Smooth muscle cell (in vitro differentiated cells): ENCODE data around the gene CFAP410. TPM values are rescaled to one million over a fixed set of nuclear protein-coding genes. Genes with fewer than 3 reads are reported as not detected.

ENCODE experiments used
- DNase-seq: peaks from one replicate; lab custom pipeline; 2025; ENCODE audit not compliant: unreplicated experiment; lab: John Stamatoyannopoulos, UW
- H2AFZ ChIP-seq: fragments of 200-600 bp; sonication (generic); 2 replicates; pipeline ENCODE4 v1.6.0; 2016; ENCODE audit warnings: antibody characterized with exemption, low read depth, mild to moderate bottlenecking
- H3F3A ChIP-seq: fragments of 200-600 bp; sonication (generic); 2 replicates; pipeline ENCODE4 v1.6.0; 2017; ENCODE audit warnings: antibody characterized with exemption, low read depth
- H3K27ac ChIP-seq: fragments of 200-600 bp; sonication (generic); 2 replicates; pipeline ENCODE4 v1.5.1; 2016; ENCODE audit warnings: low read depth, mild to moderate bottlenecking
- H3K27me3 ChIP-seq: fragments of 200-600 bp; sonication (generic); 2 replicates; pipeline ENCODE4 v1.6.1; 2016; ENCODE audit warnings: low read depth, mild to moderate bottlenecking
- H3K36me3 ChIP-seq: fragments of 200-600 bp; sonication (generic); 2 replicates; pipeline ENCODE4 v1.5.1; 2016; ENCODE audit warnings: low read depth
- H3K4me1 ChIP-seq: fragments of 200-600 bp; sonication (generic); 2 replicates; pipeline ENCODE4 v1.5.1; 2016; ENCODE audit warnings: low read depth
- H3K4me2 ChIP-seq: fragments of 200-600 bp; sonication (generic); 2 replicates; pipeline ENCODE4 v1.6.0; 2016; ENCODE audit warnings: mild to moderate bottlenecking
- H3K4me3 ChIP-seq: fragments of 200-600 bp; sonication (generic); 2 replicates; pipeline ENCODE4 v1.5.1; 2016; ENCODE audit warnings: mild to moderate bottlenecking
- H3K79me2 ChIP-seq: fragments of 200-600 bp; sonication (generic); 2 replicates; pipeline ENCODE4 v1.6.0; 2016; ENCODE audit warnings: low read depth, mild to moderate bottlenecking
- H3K9ac ChIP-seq: fragments of 200-600 bp; sonication (generic); 2 replicates; pipeline ENCODE4 v1.6.0; 2016; ENCODE audit warnings: low read depth
- H3K9me3 ChIP-seq: fragments of 200-600 bp; sonication (generic); replicated peaks from 2 replicates; pipeline ENCODE4 v1.5.1; 2016; ENCODE audit warnings: low read depth
- H4K20me1 ChIP-seq: fragments of 200-600 bp; sonication (generic); 2 replicates; pipeline ENCODE4 v1.6.0; 2016; ENCODE audit warnings: low read depth
- CTCF ChIP-seq: fragments of 200-600 bp; sonication (generic); IDR thresholded peaks from 2 replicates; pipeline ENCODE4 v1.5.1; 2017; ENCODE audit warnings: borderline replicate concordance, mild to moderate bottlenecking, antibody characterized with exemption; ENCODE audit not compliant: insufficient read depth, poor library complexity, severe bottlenecking
- WGBS: methylation state at CpG from one replicate; pipeline ENCODE4 v1.1.7; 2016; ENCODE audit warnings: low lambda C conversion rate; 5-methylcytosine and 5-hydroxymethylcytosine counted together
- polyA plus RNA-seq: library from polyadenylated mRNA; unstranded; fragments of >200 nt; fragmentation: Nextera tagmentation; extraction: Ambion mirVana; gene quantifications from 2 replicates; pipeline ENCODE4 v1.2.1, GENCODE V29; 2016
- total RNA-seq: library from RNA; depleted of rRNA; stranded (reverse); fragments of >200 nt; gene quantifications from 2 replicates; pipeline ENCODE4 v1.2.3, GENCODE V29; 2014

Gene CFAP410
- total and polyA plus RNA-seq, 2 experiments from 2014 or later: 6.5 to 21.7 TPM

DNA sequence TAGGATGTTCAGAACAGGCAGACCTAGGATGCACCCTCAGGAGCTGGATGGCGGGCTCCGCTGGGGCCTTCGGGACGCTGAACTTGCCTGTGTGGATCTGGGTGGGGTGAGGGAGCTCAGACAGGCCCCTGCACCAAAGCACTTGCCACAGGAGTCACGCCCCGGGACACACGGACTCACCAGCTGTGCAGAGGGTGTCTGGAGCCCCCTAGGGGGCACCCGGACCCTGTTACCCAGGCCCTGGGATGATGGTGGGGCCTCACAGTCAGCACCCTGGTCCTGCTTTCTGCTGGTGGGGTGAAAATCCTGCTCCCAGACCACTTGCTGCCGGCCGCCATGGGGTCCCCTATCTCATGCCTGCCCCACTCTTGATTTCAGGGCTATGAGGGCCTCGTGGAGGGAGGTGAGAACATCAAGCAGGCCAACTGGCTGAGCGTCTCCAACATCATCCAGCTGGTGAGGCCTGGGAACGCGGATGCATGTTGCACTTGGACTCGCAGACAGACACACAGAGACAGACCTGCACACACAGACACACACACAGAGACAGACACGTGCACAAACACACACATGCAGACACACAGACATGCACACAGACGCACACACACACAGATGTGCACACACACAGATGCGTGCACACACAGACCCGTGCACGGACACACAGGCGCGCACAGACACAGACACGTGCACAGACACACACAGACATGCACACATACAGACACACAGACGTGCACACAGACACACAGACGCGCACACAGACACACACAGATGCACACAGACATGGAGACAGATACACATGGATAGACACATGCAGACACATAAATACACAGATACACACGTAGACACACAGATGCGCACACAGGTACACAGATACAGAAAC, 28.3 kb downstream of the CFAP410 start:
- TF ChIP-seq CTCF: no peak
- WGBS: 94% methylated on average over 26 of the region's 28 CpGs
- H3K79me2 ChIP-seq: peaks cover 9% of the 10 kb centered on the region
- no peak overlapping the region for H3K4me3 ChIP-seq
- H3K9me3 ChIP-seq: no peaks in the 10 kb centered on the region
- no peak for DNase-seq
- no peak overlapping the region for H3K4me2 ChIP-seq
- H3K27me3 ChIP-seq: no peaks in the 10 kb centered on the region
- no peak overlapping the region for H2AFZ ChIP-seq
- H4K20me1 ChIP-seq: peaks cover 58% of the 10 kb centered on the region
- no peaks in the 10 kb centered on the region for H3K4me1 ChIP-seq
- no peaks in the 10 kb centered on the region for H3F3A ChIP-seq
- H3K9ac ChIP-seq: no peak overlapping the region
- no peaks in the 10 kb centered on the region for H3K36me3 ChIP-seq
- H3K27ac ChIP-seq: no peak overlapping the region

DNA sequence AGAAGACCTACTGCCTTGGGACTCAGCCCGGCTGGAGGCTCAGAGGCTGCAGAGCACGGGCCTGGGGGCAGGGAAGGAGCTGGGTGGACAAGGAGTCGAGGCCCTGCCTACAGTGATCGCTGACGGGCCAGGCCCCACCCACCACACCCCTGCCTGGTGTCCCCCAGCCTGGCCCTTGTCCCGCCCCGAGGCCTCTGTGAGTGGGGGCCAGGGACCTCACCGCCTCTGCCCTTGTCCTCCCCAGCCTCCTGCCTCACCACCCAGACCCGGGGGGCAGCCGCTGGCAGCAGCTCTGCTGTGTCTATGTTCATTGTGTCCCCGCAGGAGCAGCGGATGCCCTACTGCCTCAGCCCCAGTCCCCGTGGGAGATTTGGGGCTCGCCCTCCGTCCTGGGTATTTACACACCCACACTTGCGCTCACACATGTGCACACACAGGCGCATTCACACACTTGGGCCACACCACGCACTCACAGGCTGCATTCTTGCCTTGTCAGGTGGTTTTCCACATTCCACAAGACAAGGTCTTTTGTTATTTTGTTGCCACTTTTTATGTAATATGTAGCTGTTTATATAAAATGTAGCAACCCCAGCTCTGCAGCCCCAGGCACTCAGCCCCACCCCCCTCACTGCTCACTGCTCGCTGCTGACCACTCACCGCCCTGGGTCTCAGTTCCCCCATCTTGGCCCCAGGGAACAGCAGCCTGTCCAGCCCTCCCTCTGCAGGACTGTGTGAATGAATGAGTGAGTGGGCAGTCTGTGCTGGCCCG, 32.1 kb downstream of the CFAP410 start:
- no peak for TF ChIP-seq CTCF
- H4K20me1 ChIP-seq: peaks cover 96% of the 10 kb centered on the region
- no peaks in the 10 kb centered on the region for H3F3A ChIP-seq
- no peak overlapping the region for H3K27ac ChIP-seq
- no peaks in the 10 kb centered on the region for H3K9me3 ChIP-seq
- H3K27me3 ChIP-seq: no peaks in the 10 kb centered on the region
- 89% methylated on average over 18 of the region's 21 CpGs for WGBS
- H3K4me3 ChIP-seq: no peak overlapping the region
- no peaks in the 10 kb centered on the region for H3K36me3 ChIP-seq
- H3K4me1 ChIP-seq: peaks cover 5% of the 10 kb centered on the region
- no peak overlapping the region for H3K9ac ChIP-seq
- peaks cover 38% of the 10 kb centered on the region for H3K79me2 ChIP-seq
- H2AFZ ChIP-seq: no peak overlapping the region
- H3K4me2 ChIP-seq: no peak overlapping the region
- no peak for DNase-seq

- Histone ChIP-seq H3F3A (no peaks in the 10 kb centered on the region), H3K79me2 (peaks cover 53% of the 10 kb centered on the region), H3K27me3 (no peaks in the 10 kb centered on the region), H3K4me2 (no peak overlapping the region), H3K4me1 (peaks cover 8% of the 10 kb centered on the region), H3K4me3 (no peak overlapping the region), H3K27ac (no peak overlapping the region), H3K9me3 (no peaks in the 10 kb centered on the region), H3K36me3 (no peaks in the 10 kb centered on the region), H3K9ac (no peak overlapping the region), H4K20me1 (peaks cover 97% of the 10 kb centered on the region), H2AFZ (no peak overlapping the region)
- no peak for TF ChIP-seq CTCF
- DNase-seq: no peak
- 93% methylated on average over 8 of the region's 9 CpGs for WGBS
Measured at GRCh38 chr21:44305691-44306090, 33.5 kb downstream of the CFAP410 start.
